Calu3 (cell line): ENCODE measurements around the gene TBL1X. TPM values are rescaled to one million over a fixed set of nuclear protein-coding genes. Genes with fewer than 3 reads are reported as not detected.

Experiments
- BruUV-seq: library from RNA; stranded (reverse); fragments of 400-500 nt; replicated peaks from 2 replicates; lab custom pipeline; 2021; lab: Mats Ljungman, UMichigan
- CTCF ChIA-PET: fragments of 300-600 bp; sonication (Branson Sonifier 250); formaldehyde crosslinking; loops from one replicate; lab custom pipeline; 2022; ENCODE audit warnings: antibody characterized with exemption; lab: Charles Lee
- DNase-seq: peaks from one replicate; pipeline ENCODE4 v3.0.0; 2022
- H3K27ac Mint-ChIP-seq: one replicate; pipeline ENCODE4 v1.8.0; 2022; ENCODE audit warnings: mixed read lengths; ENCODE audit not compliant: unreplicated experiment
- H3K27me3 Mint-ChIP-seq: one replicate; pipeline ENCODE4 v1.8.0; 2022; ENCODE audit warnings: mixed read lengths; ENCODE audit not compliant: unreplicated experiment
- H3K36me3 Mint-ChIP-seq: one replicate; pipeline ENCODE4 v1.8.0; 2022; ENCODE audit warnings: mild to moderate bottlenecking, moderate library complexity, mixed read lengths; ENCODE audit not compliant: insufficient read depth, unreplicated experiment
- H3K4me1 Mint-ChIP-seq: one replicate; pipeline ENCODE4 v1.8.0; 2022; ENCODE audit warnings: mild to moderate bottlenecking, low read depth, mixed read lengths; ENCODE audit not compliant: unreplicated experiment
- H3K4me3 Mint-ChIP-seq: one replicate; pipeline ENCODE4 v1.8.0; 2022; ENCODE audit warnings: mild to moderate bottlenecking, low read depth, moderate library complexity, mixed read lengths; ENCODE audit not compliant: unreplicated experiment
- H3K9me3 Mint-ChIP-seq: one replicate; pipeline ENCODE4 v1.8.0; 2022; ENCODE audit warnings: low read depth, mixed read lengths; ENCODE audit not compliant: unreplicated experiment
- intact Hi-C: fragments of 100-400 bp; cut with micrococcal nuclease; formaldehyde crosslinking; loops from one replicate; pipeline ENCODE4 v1.10.0; 2022; ENCODE audit not compliant: unreplicated experiment
- total RNA-seq: library from RNA; stranded (reverse); gene quantifications from 2 replicates; pipeline ENCODE4 v1.2.3, GENCODE V29; 2022
- TF ChIP-seq, protein P1 (sequence below): fragments of 200-600 bp; IDR thresholded peaks from one replicate; pipeline ENCODE4 v1.8.0; 2022; ENCODE audit warnings: antibody characterized with exemption; ENCODE audit not compliant: unreplicated experiment

Gene TBL1X
- total RNA-seq, 1 experiment from 2014 or later = 25.0 TPM

DNA sequence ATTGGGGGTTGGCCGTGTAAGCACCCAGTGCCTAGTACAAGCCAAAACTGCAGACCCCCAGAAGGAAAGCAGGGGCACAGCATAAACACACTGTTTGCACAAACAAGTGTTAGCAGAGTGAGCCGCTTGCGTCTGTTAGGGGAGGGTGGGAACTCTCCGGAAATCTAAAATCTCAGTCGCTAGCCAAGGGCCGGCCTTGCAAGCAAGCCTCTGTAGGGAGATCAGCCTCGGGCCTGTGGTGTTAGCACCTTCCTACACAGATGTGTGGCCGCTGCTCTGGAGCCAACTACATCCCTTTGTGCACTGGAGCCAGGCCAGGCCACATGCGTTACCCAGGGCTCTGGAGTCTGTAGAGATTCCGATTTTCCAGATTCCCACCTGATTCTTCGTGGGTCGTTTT lies 233.7 kb downstream of the TBL1X start:
- H3K4me3 Mint-ChIP-seq = no peak overlapping the region
- H3K27me3 Mint-ChIP-seq = no peaks in the 10 kb centered on the region
- BruUV-seq = no TSS peak
- CTCF ChIA-PET = no interaction called here
- DNase-seq = no peak
- no peaks in the 10 kb centered on the region for H3K4me1 Mint-ChIP-seq
- no peaks in the 10 kb centered on the region for H3K9me3 Mint-ChIP-seq
- no peak overlapping the region for H3K27ac Mint-ChIP-seq
- TF ChIP-seq, protein P1, sequence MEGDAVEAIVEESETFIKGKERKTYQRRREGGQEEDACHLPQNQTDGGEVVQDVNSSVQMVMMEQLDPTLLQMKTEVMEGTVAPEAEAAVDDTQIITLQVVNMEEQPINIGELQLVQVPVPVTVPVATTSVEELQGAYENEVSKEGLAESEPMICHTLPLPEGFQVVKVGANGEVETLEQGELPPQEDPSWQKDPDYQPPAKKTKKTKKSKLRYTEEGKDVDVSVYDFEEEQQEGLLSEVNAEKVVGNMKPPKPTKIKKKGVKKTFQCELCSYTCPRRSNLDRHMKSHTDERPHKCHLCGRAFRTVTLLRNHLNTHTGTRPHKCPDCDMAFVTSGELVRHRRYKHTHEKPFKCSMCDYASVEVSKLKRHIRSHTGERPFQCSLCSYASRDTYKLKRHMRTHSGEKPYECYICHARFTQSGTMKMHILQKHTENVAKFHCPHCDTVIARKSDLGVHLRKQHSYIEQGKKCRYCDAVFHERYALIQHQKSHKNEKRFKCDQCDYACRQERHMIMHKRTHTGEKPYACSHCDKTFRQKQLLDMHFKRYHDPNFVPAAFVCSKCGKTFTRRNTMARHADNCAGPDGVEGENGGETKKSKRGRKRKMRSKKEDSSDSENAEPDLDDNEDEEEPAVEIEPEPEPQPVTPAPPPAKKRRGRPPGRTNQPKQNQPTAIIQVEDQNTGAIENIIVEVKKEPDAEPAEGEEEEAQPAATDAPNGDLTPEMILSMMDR = no peak
- H3K36me3 Mint-ChIP-seq = peaks cover 11% of the 10 kb centered on the region
- intact Hi-C loops = no loop called here

DNA sequence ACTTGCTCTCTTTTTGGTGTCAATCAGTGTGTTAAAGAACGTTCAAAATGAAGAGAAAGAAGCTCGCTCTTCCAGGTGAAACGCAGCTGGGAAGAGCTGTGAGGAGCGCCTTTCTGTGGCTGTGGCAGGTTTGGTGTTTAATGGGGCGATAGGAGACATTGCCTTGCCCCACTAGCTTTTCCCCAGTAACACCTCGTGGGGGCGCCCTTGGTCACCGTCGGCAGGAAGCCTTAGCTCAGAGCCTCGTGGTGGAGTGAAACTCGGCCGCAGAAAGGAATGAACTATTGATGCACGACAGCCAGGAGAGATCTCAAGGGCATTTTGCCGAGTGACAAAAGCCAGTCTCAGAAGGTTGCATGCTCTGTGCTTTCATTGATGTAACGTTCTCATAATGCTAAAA lies 235.7 kb downstream of the TBL1X start:
- no peaks in the 10 kb centered on the region for H3K9me3 Mint-ChIP-seq
- intact Hi-C loops = no loop called here
- peaks cover 11% of the 10 kb centered on the region for H3K36me3 Mint-ChIP-seq

DNA sequence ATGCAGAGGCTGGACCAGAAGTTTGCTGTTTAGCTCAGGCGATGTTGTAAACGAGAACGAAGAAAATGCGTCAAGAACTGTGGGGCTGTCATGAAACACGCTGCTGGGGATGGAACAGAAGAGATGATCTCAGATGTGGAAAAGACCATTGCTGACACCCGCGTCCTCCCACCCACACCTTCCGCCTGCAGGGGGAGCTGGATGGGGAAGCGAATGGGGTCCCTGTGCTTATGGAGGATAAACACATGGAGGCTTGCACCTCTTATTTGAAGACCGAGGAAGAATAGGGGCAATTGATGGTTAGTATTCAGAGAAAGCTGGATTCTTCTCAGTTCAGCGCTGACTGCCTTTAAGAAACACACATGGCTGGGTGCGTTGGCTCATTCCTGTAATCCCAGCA lies 236.9 kb downstream of the TBL1X start:
- Mint-ChIP-seq H3K36me3 (peaks cover 11% of the 10 kb centered on the region), H3K4me3 (no peak overlapping the region), H3K27me3 (no peaks in the 10 kb centered on the region), H3K27ac (no peak overlapping the region), H3K4me1 (no peaks in the 10 kb centered on the region), H3K9me3 (no peaks in the 10 kb centered on the region)
- no peak for DNase-seq
- intact Hi-C loops = no loop called here
- TF ChIP-seq, protein P1 = no peak
- CTCF ChIA-PET = no interaction called here
- no TSS peak for BruUV-seq

More for the DNA sequence above, 235.7 kb downstream of the TBL1X start:
- no peak for DNase-seq
- Mint-ChIP-seq H3K27me3 (no peaks in the 10 kb centered on the region), H3K4me1 (no peaks in the 10 kb centered on the region), H3K4me3 (no peak overlapping the region), H3K27ac (no peak overlapping the region)
- CTCF ChIA-PET = no interaction called here
- TF ChIP-seq, protein P1 = no peak
- BruUV-seq = no TSS peak

DNA sequence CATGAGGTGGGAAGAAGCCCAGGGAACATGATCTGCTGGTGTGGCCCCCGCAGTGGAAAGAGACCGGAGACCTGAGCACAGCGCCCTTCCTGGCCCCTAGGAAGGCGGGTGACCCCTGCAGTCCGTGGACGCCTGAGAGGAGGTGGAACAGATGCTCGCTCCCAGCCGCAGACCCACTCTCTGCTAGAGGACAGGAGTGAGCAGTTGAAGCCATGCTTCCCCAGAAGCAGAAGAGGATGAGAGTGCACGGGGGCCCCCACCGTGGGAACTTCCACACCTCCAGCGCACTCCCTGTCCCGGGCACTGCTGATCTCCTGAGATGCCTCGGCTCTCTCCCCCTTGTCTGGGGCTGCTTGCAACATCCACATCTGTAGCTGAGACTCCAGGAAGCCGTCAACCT lies 238.5 kb downstream of the TBL1X start:
- peaks cover 11% of the 10 kb centered on the region for H3K36me3 Mint-ChIP-seq
- H3K27ac Mint-ChIP-seq = no peak overlapping the region
- H3K27me3 Mint-ChIP-seq = no peaks in the 10 kb centered on the region

More for the DNA sequence above, 238.5 kb downstream of the TBL1X start:
- TF ChIP-seq, protein P1 = no peak
- CTCF ChIA-PET = no interaction called here
- Mint-ChIP-seq H3K4me1 (peaks cover 5% of the 10 kb centered on the region), H3K4me3 (no peak overlapping the region), H3K9me3 (no peaks in the 10 kb centered on the region)
- DNase-seq = no peak
- BruUV-seq = no TSS peak
- intact Hi-C loops = no loop called here
